Measurements from ENCODE around the gene TNFRSF4. TPM values are rescaled to one million over a fixed set of nuclear protein-coding genes. Genes with fewer than 3 reads are reported as not detected.

Gene TNFRSF4
- total and polyA plus RNA-seq, 7 donors = 0.95 to 8.6 (median 1.2) TPM; not detected in 2

- no peaks in the 10 kb centered on the region for H3K36me3 ChIP-seq
- TF ChIP-seq POLR2AphosphoS5 (IDR thresholded peaks at IDR 0.05) = no peak
- no peak for TF ChIP-seq EP300 (IDR thresholded peaks at IDR 0.05)
- TF ChIP-seq, protein P1, sequence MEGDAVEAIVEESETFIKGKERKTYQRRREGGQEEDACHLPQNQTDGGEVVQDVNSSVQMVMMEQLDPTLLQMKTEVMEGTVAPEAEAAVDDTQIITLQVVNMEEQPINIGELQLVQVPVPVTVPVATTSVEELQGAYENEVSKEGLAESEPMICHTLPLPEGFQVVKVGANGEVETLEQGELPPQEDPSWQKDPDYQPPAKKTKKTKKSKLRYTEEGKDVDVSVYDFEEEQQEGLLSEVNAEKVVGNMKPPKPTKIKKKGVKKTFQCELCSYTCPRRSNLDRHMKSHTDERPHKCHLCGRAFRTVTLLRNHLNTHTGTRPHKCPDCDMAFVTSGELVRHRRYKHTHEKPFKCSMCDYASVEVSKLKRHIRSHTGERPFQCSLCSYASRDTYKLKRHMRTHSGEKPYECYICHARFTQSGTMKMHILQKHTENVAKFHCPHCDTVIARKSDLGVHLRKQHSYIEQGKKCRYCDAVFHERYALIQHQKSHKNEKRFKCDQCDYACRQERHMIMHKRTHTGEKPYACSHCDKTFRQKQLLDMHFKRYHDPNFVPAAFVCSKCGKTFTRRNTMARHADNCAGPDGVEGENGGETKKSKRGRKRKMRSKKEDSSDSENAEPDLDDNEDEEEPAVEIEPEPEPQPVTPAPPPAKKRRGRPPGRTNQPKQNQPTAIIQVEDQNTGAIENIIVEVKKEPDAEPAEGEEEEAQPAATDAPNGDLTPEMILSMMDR (IDR thresholded peaks at IDR 0.05) = no peak
- no peak for TF ChIP-seq POLR2A (IDR thresholded peaks at IDR 0.05)
- no peak overlapping the region for H3K27ac ChIP-seq
- no peak overlapping the region for H3K4me3 ChIP-seq
- H3K9me3 ChIP-seq = no peaks in the 10 kb centered on the region
- no peaks in the 10 kb centered on the region for H3K4me1 ChIP-seq
- DNase-seq = no peak
- intact Hi-C loops (cut with DNase I) = no loop called here
- no peaks in the 10 kb centered on the region for H3K27me3 ChIP-seq
Observed at GRCh38 chr1:1187938-1188337, 26.0 kb downstream of the TNFRSF4 start.

GRCh38 chr1:1185101-1185765, 28.7 kb downstream of the TNFRSF4 start:
- WGBS, 2 donors = 85 to 92% methylated on average over 31 of the region's 31 CpGs
- Histone ChIP-seq H3K27me3 (peaks cover 0 to 9% (median 5%) of the 10 kb centered on the region in 3 donors), H3K4me3 (no peak overlapping the region), H3K36me3 (no peaks in the 10 kb centered on the region), H3K4me1 (no peaks in the 10 kb centered on the region), H3K9me3 (no peaks in the 10 kb centered on the region), H3K27ac (no peak overlapping the region)
- TF ChIP-seq, protein P1 (IDR thresholded peaks at IDR 0.05) = no peak
- TF ChIP-seq EP300 (IDR thresholded peaks at IDR 0.05) = no peak
- intact Hi-C loops (cut with DNase I) = no loop called here
- no peak for DNase-seq

DNA sequence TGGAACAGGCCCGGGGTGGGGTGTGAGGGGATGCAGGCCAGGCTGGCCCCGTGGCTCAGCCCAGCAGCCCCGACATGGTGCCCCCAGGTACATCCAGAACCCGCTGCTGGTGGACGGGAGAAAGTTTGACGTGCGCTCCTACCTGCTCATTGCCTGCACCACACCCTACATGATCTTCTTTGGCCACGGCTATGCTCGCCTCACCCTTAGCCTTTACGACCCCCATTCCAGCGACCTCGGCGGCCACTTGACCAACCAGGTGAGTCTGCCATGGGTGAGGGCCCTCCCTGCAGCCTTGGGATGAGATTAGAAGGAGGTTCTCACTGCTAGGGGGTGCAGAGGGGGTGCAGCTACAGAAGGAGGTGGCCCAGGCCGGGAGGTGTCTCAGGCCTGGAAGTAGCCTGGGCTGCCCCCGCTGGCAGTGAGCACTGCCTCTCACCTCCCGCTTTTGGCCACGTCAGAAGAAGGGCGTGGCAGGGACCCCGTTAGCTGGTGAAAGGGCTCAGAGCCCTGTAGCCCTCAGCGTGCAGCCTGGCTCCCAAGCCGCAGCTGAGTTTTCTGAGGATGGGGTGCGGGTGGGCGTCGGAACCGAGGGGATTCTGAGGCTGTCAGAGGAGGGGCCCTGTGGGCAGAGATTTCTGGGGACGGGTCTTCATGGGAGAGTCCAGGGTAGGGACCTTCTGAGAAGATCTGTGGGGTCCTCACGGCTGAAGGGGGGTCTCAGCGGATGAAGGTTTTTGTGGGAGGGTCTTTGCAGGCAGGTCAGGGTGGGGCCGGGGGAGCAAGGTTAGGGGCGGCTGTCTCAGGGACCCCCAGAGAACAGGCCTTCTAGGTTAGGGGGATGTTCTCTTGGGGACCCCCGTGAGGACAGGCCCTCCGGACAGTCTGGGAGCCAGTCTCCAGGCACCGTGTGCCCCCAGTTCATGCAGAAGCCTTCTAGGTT, 29.8 kb downstream of the TNFRSF4 start:
- TF ChIP-seq POLR2A (IDR thresholded peaks at IDR 0.05) = no peak
- TF ChIP-seq, protein P1 (IDR thresholded peaks at IDR 0.05) = no peak
- TF ChIP-seq POLR2AphosphoS5 (IDR thresholded peaks at IDR 0.05) = no peak
- no peak for TF ChIP-seq EP300 (IDR thresholded peaks at IDR 0.05)
- no peaks in the 10 kb centered on the region for H3K9me3 ChIP-seq
- intact Hi-C loops (cut with DNase I) = no loop called here
- H3K36me3 ChIP-seq = no peaks in the 10 kb centered on the region
- peaks cover 0 to 18% (median 16%) of the 10 kb centered on the region in 3 donors for H3K27me3 ChIP-seq
- no peak overlapping the region for H3K4me3 ChIP-seq
- 74 to 85% methylated on average over 33 of the region's 33 CpGs for WGBS, 2 donors
- DNase-seq = no peak
- no peaks in the 10 kb centered on the region for H3K4me1 ChIP-seq
- no peak overlapping the region for H3K27ac ChIP-seq

DNA sequence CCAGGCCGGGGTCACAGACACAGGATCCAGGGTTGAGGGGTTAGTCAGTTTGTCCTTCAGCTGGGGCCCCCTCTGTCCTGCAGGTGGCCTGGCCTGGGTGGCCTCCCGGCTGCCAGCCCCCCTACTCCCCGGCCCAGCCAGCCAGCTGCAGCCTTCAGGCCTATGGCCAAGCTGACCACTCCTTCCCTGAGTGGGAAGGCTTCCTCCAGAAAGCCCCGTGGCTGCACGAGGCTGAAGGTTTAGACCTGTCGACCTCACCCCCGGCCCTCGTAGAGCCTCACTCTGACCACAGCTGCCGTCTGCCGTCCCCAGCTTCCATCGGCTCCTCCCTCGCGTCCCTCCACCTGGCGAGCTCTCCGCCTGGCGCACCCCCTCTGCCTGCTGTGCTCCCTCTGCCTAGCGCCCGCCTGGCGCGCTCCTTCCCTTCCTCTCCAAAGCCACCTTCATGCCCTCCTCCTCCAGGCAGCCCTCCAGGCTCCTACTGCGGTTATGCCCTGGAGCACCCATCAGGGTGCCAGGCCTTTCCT, 30.7 kb downstream of the TNFRSF4 start:
- Histone ChIP-seq H3K4me3 (no peak overlapping the region), H3K9me3 (no peaks in the 10 kb centered on the region), H3K36me3 (no peaks in the 10 kb centered on the region), H3K27ac (no peak overlapping the region), H3K4me1 (no peaks in the 10 kb centered on the region), H3K27me3 (peaks cover 0 to 25% (median 24%) of the 10 kb centered on the region in 3 donors)
- DNase-seq = no peak
- 76 to 81% methylated on average over 21 of the region's 21 CpGs for WGBS, 2 donors
- TF ChIP-seq, protein P1 (IDR thresholded peaks at IDR 0.05) = no peak
- TF ChIP-seq POLR2AphosphoS5 (IDR thresholded peaks at IDR 0.05) = no peak
- no peak for TF ChIP-seq EP300 (IDR thresholded peaks at IDR 0.05)
- TF ChIP-seq POLR2A (IDR thresholded peaks at IDR 0.05) = no peak
- intact Hi-C loops (cut with DNase I) = no loop called here

Measured in sigmoid colon (tissue), 7 donors.